Lower leg skin (tissue), 3 donors: ENCODE data around the gene FAT3.

Experiments used
- CTCF ChIP-seq, 3 donors: fragments of 450-650 bp; IDR thresholded peaks; one replicate each; pipeline ENCODE4 v1.5.1; 2016; ENCODE audit warnings: antibody characterized with exemption in 3 of 3, mild to moderate bottlenecking in 3 of 3, moderate library complexity in 2 of 3
- POLR2A ChIP-seq, 2 donors: fragments of 450-650 bp; IDR thresholded peaks; one replicate each; pipeline ENCODE4 v1.6.1; 2016 to 2017; ENCODE audit warnings: antibody characterized with exemption in 2 of 2, mild to moderate bottlenecking in 1 of 2, moderate library complexity in 1 of 2

- TF ChIP-seq CTCF (IDR thresholded peaks at IDR 0.05): no peak
- TF ChIP-seq POLR2A (IDR thresholded peaks at IDR 0.05): no peak
These were observed 21.2 kb downstream of the FAT3 start for GRCh38 chr11:92245700-92246271.
